ENCODE data around the gene OMD.

The OMD gene

DNA sequence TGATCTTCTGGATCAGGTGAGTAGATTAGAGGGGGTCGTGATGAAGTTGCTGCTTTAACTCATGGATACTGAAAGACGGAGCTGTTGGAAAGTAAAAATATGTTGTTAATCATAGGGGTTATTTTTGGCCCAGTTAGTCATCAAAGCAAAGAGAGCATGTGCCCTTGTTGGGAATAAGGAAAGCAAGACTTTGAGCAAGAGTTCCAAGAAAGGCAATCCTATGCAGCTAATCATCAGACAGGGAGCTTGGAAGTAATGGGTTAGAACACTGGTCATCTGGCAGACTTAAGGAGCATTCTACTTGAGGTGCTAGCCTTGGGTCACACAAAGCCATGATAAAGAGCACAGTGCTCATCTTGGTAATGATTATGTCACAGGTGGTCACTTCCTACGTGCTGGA lies 39.7 kb upstream of the OMD start:
- no peaks in the 10 kb centered on the region for H3K79me2 ChIP-seq
- H3K9me3 ChIP-seq (ENCODE audit: control insufficient read depth, low read length) = no peaks in the 10 kb centered on the region
- H3K9ac ChIP-seq = no peak overlapping the region
- no peak overlapping the region for H2AFZ ChIP-seq
- no peak overlapping the region for H3K4me2 ChIP-seq (ENCODE audit: low read length)
- no peaks in the 10 kb centered on the region for H3K36me3 ChIP-seq (ENCODE audit: control insufficient read depth, insufficient read depth, low read length)
- TF ChIP-seq, protein P1, sequence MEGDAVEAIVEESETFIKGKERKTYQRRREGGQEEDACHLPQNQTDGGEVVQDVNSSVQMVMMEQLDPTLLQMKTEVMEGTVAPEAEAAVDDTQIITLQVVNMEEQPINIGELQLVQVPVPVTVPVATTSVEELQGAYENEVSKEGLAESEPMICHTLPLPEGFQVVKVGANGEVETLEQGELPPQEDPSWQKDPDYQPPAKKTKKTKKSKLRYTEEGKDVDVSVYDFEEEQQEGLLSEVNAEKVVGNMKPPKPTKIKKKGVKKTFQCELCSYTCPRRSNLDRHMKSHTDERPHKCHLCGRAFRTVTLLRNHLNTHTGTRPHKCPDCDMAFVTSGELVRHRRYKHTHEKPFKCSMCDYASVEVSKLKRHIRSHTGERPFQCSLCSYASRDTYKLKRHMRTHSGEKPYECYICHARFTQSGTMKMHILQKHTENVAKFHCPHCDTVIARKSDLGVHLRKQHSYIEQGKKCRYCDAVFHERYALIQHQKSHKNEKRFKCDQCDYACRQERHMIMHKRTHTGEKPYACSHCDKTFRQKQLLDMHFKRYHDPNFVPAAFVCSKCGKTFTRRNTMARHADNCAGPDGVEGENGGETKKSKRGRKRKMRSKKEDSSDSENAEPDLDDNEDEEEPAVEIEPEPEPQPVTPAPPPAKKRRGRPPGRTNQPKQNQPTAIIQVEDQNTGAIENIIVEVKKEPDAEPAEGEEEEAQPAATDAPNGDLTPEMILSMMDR (IDR thresholded peaks at IDR 0.05) = no peak
- H3K27ac ChIP-seq = no peak overlapping the region
- no peaks in the 10 kb centered on the region for H3K4me1 ChIP-seq
- no peaks in the 10 kb centered on the region for H3K27me3 ChIP-seq (ENCODE audit: control insufficient read depth, insufficient read depth, low read length)
- no peak overlapping the region for H3K4me3 ChIP-seq (ENCODE audit: low read depth, low read length)

DNA sequence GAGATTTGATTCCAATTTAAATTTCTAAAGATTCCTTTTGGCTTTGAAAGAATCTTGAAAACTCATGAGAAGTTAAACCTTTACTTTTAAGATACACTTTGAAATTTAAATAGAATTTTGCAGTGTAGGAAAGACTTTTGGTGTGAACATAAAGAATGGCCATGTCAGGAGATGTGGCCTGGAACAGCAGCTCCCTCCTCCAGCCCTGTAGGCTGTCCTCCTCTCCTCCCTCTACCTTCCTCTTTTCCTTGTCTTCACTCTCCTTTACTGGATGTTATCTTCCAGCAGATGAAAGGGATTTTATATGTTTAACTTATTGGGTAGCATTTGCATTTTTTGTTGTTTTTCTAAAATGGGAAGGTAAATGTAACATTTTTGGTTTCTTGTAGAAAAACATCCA lies 39.1 kb upstream of the OMD start:
- no peak overlapping the region for H2AFZ ChIP-seq
- no peaks in the 10 kb centered on the region for H3K36me3 ChIP-seq (ENCODE audit: control insufficient read depth, insufficient read depth, low read length)
- no peak overlapping the region for H3K4me2 ChIP-seq (ENCODE audit: low read length)
- H3K4me3 ChIP-seq (ENCODE audit: low read depth, low read length) = no peak overlapping the region
- no peak overlapping the region for H3K9ac ChIP-seq
- H3K4me1 ChIP-seq = no peaks in the 10 kb centered on the region
- no peak overlapping the region for H3K27ac ChIP-seq
- no peaks in the 10 kb centered on the region for H3K9me3 ChIP-seq (ENCODE audit: control insufficient read depth, low read length)
- H3K27me3 ChIP-seq (ENCODE audit: control insufficient read depth, insufficient read depth, low read length) = no peaks in the 10 kb centered on the region
- TF ChIP-seq, protein P1 (IDR thresholded peaks at IDR 0.05) = no peak
- no peaks in the 10 kb centered on the region for H3K79me2 ChIP-seq

DNA sequence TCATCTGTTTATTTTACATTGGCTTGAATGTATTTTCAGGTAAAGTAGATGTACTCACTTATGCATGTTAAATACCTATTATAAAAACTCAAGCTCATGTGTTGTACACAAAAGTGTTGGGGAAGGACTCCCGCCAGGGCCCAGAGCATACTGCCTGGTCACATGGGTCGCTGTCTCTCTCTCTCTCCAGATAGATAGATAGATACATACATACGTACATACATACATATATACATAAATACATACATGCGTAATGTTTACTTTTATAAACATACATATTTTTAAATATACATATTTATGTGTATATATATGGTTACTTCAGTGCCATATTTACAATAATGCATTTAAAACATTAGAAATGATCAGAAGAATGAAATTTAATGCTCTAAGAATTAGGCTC lies 33.3 kb upstream of the OMD start:
- no peaks in the 10 kb centered on the region for H3K27me3 ChIP-seq (ENCODE audit: control insufficient read depth, insufficient read depth, low read length)
- TF ChIP-seq, protein P1 (IDR thresholded peaks at IDR 0.05) = no peak
- H3K9ac ChIP-seq = no peak overlapping the region
- H3K4me3 ChIP-seq (ENCODE audit: low read depth, low read length) = no peak overlapping the region
- no peaks in the 10 kb centered on the region for H3K4me1 ChIP-seq
- no peaks in the 10 kb centered on the region for H3K79me2 ChIP-seq
- H2AFZ ChIP-seq = no peak overlapping the region
- H3K9me3 ChIP-seq (ENCODE audit: control insufficient read depth, low read length) = no peaks in the 10 kb centered on the region
- no peak overlapping the region for H3K27ac ChIP-seq
- H3K36me3 ChIP-seq (ENCODE audit: control insufficient read depth, insufficient read depth, low read length) = no peaks in the 10 kb centered on the region
- no peak overlapping the region for H3K4me2 ChIP-seq (ENCODE audit: low read length)

DNA sequence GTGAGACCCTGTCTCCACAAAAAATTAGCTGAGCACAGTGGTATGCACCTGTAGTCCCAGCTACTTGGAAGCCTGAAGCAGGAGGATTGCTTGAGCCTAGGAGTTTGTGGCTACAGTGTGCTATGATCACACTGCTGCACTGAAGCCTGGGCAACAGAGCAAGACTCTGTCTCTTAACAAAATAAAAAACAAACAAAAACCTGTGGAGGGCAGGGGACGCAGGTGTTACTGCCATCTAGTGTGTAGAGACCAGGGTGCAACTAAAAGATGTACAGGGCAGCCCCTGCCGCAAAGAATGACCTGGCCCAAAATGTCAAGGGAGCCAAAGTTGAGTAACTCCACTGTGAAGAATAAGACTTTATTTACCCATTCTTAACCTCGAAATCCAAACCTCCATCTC lies 30.9 kb upstream of the OMD start:
- Histone ChIP-seq H2AFZ (no peak overlapping the region), H3K27me3 (ENCODE audit: control insufficient read depth, insufficient read depth, low read length) (no peaks in the 10 kb centered on the region), H3K9ac (no peak overlapping the region), H3K36me3 (ENCODE audit: control insufficient read depth, insufficient read depth, low read length) (no peaks in the 10 kb centered on the region), H3K4me2 (ENCODE audit: low read length) (no peak overlapping the region), H3K4me1 (no peaks in the 10 kb centered on the region), H3K79me2 (no peaks in the 10 kb centered on the region), H3K4me3 (ENCODE audit: low read depth, low read length) (no peak overlapping the region), H3K27ac (no peak overlapping the region), H3K9me3 (ENCODE audit: control insufficient read depth, low read length) (no peaks in the 10 kb centered on the region)
- TF ChIP-seq, protein P1 (IDR thresholded peaks at IDR 0.05) = no peak

DNA sequence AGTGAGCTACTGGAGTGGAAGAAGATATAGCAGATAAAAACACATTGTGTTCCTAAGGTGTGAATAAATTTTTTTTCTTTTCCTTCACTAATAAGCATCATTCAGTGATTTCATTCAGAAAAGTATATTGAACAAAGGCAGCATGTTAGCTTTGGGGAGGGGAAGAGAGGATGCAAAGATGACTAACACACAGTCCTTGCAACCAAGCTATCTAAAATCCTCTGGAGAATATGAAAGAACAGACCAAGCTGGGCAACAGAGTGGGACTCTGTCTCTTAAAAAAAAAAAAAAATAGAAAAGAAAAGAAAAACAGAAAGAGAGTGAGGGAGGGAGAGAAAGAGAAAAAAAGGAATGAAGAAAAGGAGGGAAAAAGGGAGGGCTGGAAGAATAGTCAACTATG lies 22.3 kb upstream of the OMD start:
- Histone ChIP-seq H3K36me3 (ENCODE audit: control insufficient read depth, insufficient read depth, low read length) (no peaks in the 10 kb centered on the region), H2AFZ (no peak overlapping the region), H3K9ac (no peak overlapping the region), H3K4me2 (ENCODE audit: low read length) (no peak overlapping the region), H3K27me3 (ENCODE audit: control insufficient read depth, insufficient read depth, low read length) (no peaks in the 10 kb centered on the region), H3K4me1 (no peaks in the 10 kb centered on the region), H3K4me3 (ENCODE audit: low read depth, low read length) (no peak overlapping the region), H3K27ac (no peak overlapping the region), H3K79me2 (no peaks in the 10 kb centered on the region), H3K9me3 (ENCODE audit: control insufficient read depth, low read length) (no peaks in the 10 kb centered on the region)
- TF ChIP-seq, protein P1 (IDR thresholded peaks at IDR 0.05) = no peak
